Measurements from ENCODE around the gene PPIA. TPM values are rescaled to one million over a fixed set of nuclear protein-coding genes. Genes with fewer than 3 reads are reported as not detected.

The PPIA gene
- total RNA-seq, 1 experiment from 2014 or later, result 2,465 TPM

DNA sequence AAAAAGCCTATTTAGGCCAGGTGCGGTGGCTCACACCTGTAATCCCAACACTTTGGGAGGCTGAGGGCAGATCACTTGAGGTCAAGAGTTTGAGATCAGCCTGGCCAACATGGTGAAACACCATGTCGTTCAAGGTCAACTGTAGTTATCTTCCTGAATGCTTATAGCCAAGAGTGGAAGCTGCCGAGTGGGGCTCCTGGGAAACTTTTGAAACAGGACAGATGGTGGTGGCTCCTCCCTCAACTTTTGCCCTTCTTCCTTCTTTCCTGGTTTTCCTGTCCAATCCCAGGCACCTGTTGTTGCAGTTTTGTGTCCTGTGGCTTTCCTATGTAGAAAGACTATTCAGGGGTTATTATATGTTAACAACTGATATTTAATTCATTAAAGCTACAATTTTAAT is 8.7 kb upstream of the PPIA start:
- H3K4me1 Mint-ChIP-seq, result no peaks in the 10 kb centered on the region
- POLR2A ChIA-PET, result no interaction called here

GRCh38 chr7:44789990-44790389 is 6.5 kb upstream of the PPIA start:
- POLR2A ChIA-PET, result interaction anchor here (0.7 kb wide), 1 partner anchor 420 kb away, joined by 3 read pairs; no protein-coding TSS in a partner anchor
- CTCF ChIA-PET, result no interaction called here
- no peaks in the 10 kb centered on the region for H3K36me3 Mint-ChIP-seq
- H3K4me1 Mint-ChIP-seq, result no peaks in the 10 kb centered on the region
- ATAC-seq (no peak), DNase-seq (ENCODE audit: low spot score) (no peak)
- TF ChIP-seq RORB (CRISPR knock-in tag; IDR thresholded peaks at IDR 0.05), result no peak
- TF ChIP-seq, protein P1, sequence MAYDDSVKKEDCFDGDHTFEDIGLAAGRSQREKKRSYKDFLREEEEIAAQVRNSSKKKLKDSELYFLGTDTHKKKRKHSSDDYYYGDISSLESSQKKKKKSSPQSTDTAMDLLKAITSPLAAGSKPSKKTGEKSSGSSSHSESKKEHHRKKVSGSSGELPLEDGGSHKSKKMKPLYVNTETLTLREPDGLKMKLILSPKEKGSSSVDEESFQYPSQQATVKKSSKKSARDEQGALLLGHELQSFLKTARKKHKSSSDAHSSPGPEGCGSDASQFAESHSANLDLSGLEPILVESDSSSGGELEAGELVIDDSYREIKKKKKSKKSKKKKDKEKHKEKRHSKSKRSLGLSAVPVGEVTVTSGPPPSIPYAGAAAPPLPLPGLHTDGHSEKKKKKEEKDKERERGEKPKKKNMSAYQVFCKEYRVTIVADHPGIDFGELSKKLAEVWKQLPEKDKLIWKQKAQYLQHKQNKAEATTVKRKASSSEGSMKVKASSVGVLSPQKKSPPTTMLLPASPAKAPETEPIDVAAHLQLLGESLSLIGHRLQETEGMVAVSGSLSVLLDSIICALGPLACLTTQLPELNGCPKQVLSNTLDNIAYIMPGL (CRISPR knock-in tag; IDR thresholded peaks at IDR 0.05), result no peak
- no peak for TF ChIP-seq ESRRA (CRISPR knock-in tag; IDR thresholded peaks at IDR 0.05; ENCODE audit: borderline replicate concordance)
- TF ChIP-seq NFYB (CRISPR knock-in tag; conservative IDR thresholded peaks at IDR 0.05; ENCODE audit: low read depth), result no peak
- TF ChIP-seq, protein P2, sequence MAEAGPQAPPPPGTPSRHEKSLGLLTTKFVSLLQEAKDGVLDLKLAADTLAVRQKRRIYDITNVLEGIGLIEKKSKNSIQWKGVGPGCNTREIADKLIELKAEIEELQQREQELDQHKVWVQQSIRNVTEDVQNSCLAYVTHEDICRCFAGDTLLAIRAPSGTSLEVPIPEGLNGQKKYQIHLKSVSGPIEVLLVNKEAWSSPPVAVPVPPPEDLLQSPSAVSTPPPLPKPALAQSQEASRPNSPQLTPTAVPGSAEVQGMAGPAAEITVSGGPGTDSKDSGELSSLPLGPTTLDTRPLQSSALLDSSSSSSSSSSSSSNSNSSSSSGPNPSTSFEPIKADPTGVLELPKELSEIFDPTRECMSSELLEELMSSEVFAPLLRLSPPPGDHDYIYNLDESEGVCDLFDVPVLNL (CRISPR knock-in tag; IDR thresholded peaks at IDR 0.05; ENCODE audit: borderline replicate concordance, low read depth), result no peak
- TF ChIP-seq CREB1 (CRISPR knock-in tag; IDR thresholded peaks at IDR 0.05), result no peak
- no peak for TF ChIP-seq NR1H2 (CRISPR knock-in tag; IDR thresholded peaks at IDR 0.05)
- no peak for TF ChIP-seq MXD4 (CRISPR knock-in tag; IDR thresholded peaks at IDR 0.05; ENCODE audit: borderline replicate concordance)
- no peak for TF ChIP-seq TCF7 (CRISPR knock-in tag; IDR thresholded peaks at IDR 0.05; ENCODE audit: low read depth)
- TF ChIP-seq, protein P3, sequence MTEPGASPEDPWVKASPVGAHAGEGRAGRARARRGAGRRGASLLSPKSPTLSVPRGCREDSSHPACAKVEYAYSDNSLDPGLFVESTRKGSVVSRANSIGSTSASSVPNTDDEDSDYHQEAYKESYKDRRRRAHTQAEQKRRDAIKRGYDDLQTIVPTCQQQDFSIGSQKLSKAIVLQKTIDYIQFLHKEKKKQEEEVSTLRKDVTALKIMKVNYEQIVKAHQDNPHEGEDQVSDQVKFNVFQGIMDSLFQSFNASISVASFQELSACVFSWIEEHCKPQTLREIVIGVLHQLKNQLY (CRISPR knock-in tag; IDR thresholded peaks at IDR 0.05), result no peak
- TF ChIP-seq ZNF263 (CRISPR knock-in tag; IDR thresholded peaks at IDR 0.05; ENCODE audit: low read depth), result no peak
- TF ChIP-seq, protein P4, sequence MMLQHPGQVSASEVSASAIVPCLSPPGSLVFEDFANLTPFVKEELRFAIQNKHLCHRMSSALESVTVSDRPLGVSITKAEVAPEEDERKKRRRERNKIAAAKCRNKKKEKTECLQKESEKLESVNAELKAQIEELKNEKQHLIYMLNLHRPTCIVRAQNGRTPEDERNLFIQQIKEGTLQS (CRISPR knock-in tag; conservative IDR thresholded peaks at IDR 0.05), result no peak
- TF ChIP-seq, protein P5, sequence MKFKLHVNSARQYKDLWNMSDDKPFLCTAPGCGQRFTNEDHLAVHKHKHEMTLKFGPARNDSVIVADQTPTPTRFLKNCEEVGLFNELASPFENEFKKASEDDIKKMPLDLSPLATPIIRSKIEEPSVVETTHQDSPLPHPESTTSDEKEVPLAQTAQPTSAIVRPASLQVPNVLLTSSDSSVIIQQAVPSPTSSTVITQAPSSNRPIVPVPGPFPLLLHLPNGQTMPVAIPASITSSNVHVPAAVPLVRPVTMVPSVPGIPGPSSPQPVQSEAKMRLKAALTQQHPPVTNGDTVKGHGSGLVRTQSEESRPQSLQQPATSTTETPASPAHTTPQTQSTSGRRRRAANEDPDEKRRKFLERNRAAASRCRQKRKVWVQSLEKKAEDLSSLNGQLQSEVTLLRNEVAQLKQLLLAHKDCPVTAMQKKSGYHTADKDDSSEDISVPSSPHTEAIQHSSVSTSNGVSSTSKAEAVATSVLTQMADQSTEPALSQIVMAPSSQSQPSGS (CRISPR knock-in tag; IDR thresholded peaks at IDR 0.05; ENCODE audit: borderline replicate concordance, low read depth), result no peak
- no peak overlapping the region for H3K27ac Mint-ChIP-seq
- H3K9me3 Mint-ChIP-seq, result no peaks in the 10 kb centered on the region
- H3K27me3 Mint-ChIP-seq (ENCODE audit: low read depth), result no peaks in the 10 kb centered on the region
- no peak overlapping the region for H3K4me3 Mint-ChIP-seq

More for the DNA sequence above, 8.7 kb upstream of the PPIA start:
- TF ChIP-seq, protein P6, sequence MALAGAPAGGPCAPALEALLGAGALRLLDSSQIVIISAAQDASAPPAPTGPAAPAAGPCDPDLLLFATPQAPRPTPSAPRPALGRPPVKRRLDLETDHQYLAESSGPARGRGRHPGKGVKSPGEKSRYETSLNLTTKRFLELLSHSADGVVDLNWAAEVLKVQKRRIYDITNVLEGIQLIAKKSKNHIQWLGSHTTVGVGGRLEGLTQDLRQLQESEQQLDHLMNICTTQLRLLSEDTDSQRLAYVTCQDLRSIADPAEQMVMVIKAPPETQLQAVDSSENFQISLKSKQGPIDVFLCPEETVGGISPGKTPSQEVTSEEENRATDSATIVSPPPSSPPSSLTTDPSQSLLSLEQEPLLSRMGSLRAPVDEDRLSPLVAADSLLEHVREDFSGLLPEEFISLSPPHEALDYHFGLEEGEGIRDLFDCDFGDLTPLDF (CRISPR knock-in tag; IDR thresholded peaks at IDR 0.05), result no peak
- TF ChIP-seq OVOL2 (CRISPR knock-in tag; IDR thresholded peaks at IDR 0.05; ENCODE audit: borderline replicate concordance), result no peak
- TF ChIP-seq ELF4 (CRISPR knock-in tag; IDR thresholded peaks at IDR 0.05; ENCODE audit: low read depth), result no peak
- TF ChIP-seq USF1 (CRISPR knock-in tag; IDR thresholded peaks at IDR 0.05), result no peak
- TF ChIP-seq ESRRA (CRISPR knock-in tag; IDR thresholded peaks at IDR 0.05; ENCODE audit: borderline replicate concordance), result no peak
- TF ChIP-seq, protein P7, sequence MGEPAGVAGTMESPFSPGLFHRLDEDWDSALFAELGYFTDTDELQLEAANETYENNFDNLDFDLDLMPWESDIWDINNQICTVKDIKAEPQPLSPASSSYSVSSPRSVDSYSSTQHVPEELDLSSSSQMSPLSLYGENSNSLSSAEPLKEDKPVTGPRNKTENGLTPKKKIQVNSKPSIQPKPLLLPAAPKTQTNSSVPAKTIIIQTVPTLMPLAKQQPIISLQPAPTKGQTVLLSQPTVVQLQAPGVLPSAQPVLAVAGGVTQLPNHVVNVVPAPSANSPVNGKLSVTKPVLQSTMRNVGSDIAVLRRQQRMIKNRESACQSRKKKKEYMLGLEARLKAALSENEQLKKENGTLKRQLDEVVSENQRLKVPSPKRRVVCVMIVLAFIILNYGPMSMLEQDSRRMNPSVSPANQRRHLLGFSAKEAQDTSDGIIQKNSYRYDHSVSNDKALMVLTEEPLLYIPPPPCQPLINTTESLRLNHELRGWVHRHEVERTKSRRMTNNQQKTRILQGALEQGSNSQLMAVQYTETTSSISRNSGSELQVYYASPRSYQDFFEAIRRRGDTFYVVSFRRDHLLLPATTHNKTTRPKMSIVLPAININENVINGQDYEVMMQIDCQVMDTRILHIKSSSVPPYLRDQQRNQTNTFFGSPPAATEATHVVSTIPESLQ (CRISPR knock-in tag; IDR thresholded peaks at IDR 0.05), result no peak
- Mint-ChIP-seq H3K36me3 (no peaks in the 10 kb centered on the region; the same call in 1 of the 2 replicates), H3K4me3 (no peak overlapping the region), H3K27me3 (ENCODE audit: low read depth) (peaks cover 5% of the 10 kb centered on the region), H3K27ac (no peak overlapping the region), H3K9me3 (peaks cover 6% of the 10 kb centered on the region)
- ATAC-seq (no peak), DNase-seq (ENCODE audit: low spot score) (no peak)
- CTCF ChIA-PET, result no interaction called here

Measured in WTC11 (cell line).